K562 (cell line): ENCODE results near the gene SPAG16. TPM values are rescaled to one million over a fixed set of nuclear protein-coding genes. Genes with fewer than 3 reads are reported as not detected.

Experiments used
- ATAC-seq: fragments of 200-7000 bp; cut with Tn5 transposase; 3 replicates; pipeline ENCODE4 v1.9.1; 2020; ENCODE audit warnings: moderate library complexity
- BruUV-seq: library from RNA; stranded (reverse); fragments of 400-500 nt; replicated peaks from 2 replicates; lab custom pipeline; 2021; lab: Mats Ljungman, UMichigan
- CTCF ChIA-PET: fragments of 300-600 bp; formaldehyde crosslinking; extraction: SDS; loops from one replicate; lab custom pipeline; 2021; ENCODE audit warnings: low intra/inter-chr PET ratio; lab: Yijun Ruan, JAX
- POLR2A ChIA-PET: fragments of 300-600, 350-650 bp; sonication (Branson Sonifier 250); formaldehyde crosslinking; extraction: SDS; loops from one replicate; lab custom pipeline; 2021; ENCODE audit warnings: antibody characterized with exemption, inconsistent platforms; lab: Yijun Ruan, JAX
- DNase-seq, 4 experiments: peaks; one replicate each; pipeline versions ENCODE4 v3.0.0 to v3.0.0-alpha.2; 2011 to 2018; ENCODE audit warnings: low spot score in 3 of 4, mixed read lengths in 3 of 4; ENCODE audit errors: extremely low read depth in 1 of 4
- FAIRE-seq: peaks from 2 replicates; lab custom pipeline; 2011; peaks lifted over from hg19 to GRCh38; lab: Jason Lieb, UNC
- H2AFZ ChIP-seq: 2 replicates; pipeline ENCODE4 v1.6.0; 2011; ENCODE audit warnings: low read depth, low read length, control low read depth, inconsistent platforms
- H3K27ac ChIP-seq: fragments of 200-600 bp; 3 replicates; pipeline ENCODE4 v1.8.0; 2011; ENCODE audit warnings: low read depth, mild to moderate bottlenecking, control low read depth, inconsistent platforms, low read length, moderate library complexity, mixed read lengths; ENCODE audit errors: extremely low read depth
- H3K27me3 ChIP-seq, 2 experiments: fragments of 300-600 bp in 1 of 2; 2 replicates in 1 of 2; 3 replicates in 1 of 2; pipeline versions ENCODE4 v1.6.0 to v1.8.0; 2011; ENCODE audit warnings: inconsistent platforms in 2 of 2, low read length in 2 of 2, mild to moderate bottlenecking in 1 of 2, mixed read lengths in 1 of 2, moderate library complexity in 1 of 2; ENCODE audit not compliant: control insufficient read depth in 2 of 2, insufficient read depth in 2 of 2
- H3K36me3 ChIP-seq: fragments of 300-600 bp; 3 replicates; pipeline ENCODE4 v1.8.0; 2011; ENCODE audit warnings: mild to moderate bottlenecking, low read length, inconsistent platforms; ENCODE audit not compliant: control insufficient read depth, insufficient read depth
- H3K4me1 ChIP-seq, 2 experiments: fragments of 200-600 bp in 1 of 2; replicated peaks in 1 of 2; 2 replicates in 1 of 2; 3 replicates in 1 of 2; pipeline versions ENCODE4 v1.5.1 to v1.8.0; 2011; ENCODE audit warnings: inconsistent platforms in 2 of 2, low read length in 2 of 2, mild to moderate bottlenecking in 1 of 2, mixed read lengths in 1 of 2, moderate library complexity in 1 of 2; ENCODE audit not compliant: control insufficient read depth in 2 of 2, insufficient read depth in 2 of 2
- H3K4me2 ChIP-seq: 2 replicates; pipeline ENCODE4 v1.6.1; 2011; ENCODE audit warnings: low read length, control low read depth, inconsistent platforms, mixed read lengths; ENCODE audit not compliant: insufficient read depth
- H3K4me3 ChIP-seq: fragments of 200-600 bp; sonication (generic), shearing (Covaris generic); 2 replicates; pipeline ENCODE4 v1.5.1; 2016; ENCODE audit warnings: control low read depth, inconsistent platforms
- H3K79me2 ChIP-seq: fragments of 200-600 bp; 3 replicates; pipeline ENCODE4 v1.8.0; 2011; ENCODE audit warnings: low read length, inconsistent platforms; ENCODE audit not compliant: control insufficient read depth, insufficient read depth
- H3K9ac ChIP-seq, 2 experiments: 2 replicates each; pipeline versions ENCODE4 v1.6.0 to v1.6.1; 2011; ENCODE audit warnings: low read depth in 2 of 2, low read length in 2 of 2, control low read depth in 1 of 2, inconsistent platforms in 1 of 2, mild to moderate bottlenecking in 1 of 2, mixed read lengths in 1 of 2; ENCODE audit not compliant: insufficient read depth in 1 of 2
- H3K9me1 ChIP-seq: one replicate; pipeline ENCODE4 v1.6.0; 2011; ENCODE audit warnings: inconsistent platforms, mild to moderate bottlenecking, low read length, moderate library complexity; ENCODE audit not compliant: control insufficient read depth, insufficient read depth
- H3K9me3 ChIP-seq: replicated peaks from 2 replicates; pipeline ENCODE4 v1.5.1; 2011; ENCODE audit warnings: low read depth, low read length, inconsistent platforms; ENCODE audit not compliant: control insufficient read depth, insufficient read depth
- H4K20me1 ChIP-seq: replicated peaks from 2 replicates; pipeline ENCODE4 v1.6.1; 2011; ENCODE audit warnings: low read length, inconsistent platforms, mixed read lengths; ENCODE audit not compliant: control insufficient read depth, insufficient read depth
- ETV6 ChIP-seq, 3 experiments: fragments of 150-350 bp in 1 of 3; sonication (generic) in 1 of 3; formaldehyde crosslinking in 1 of 3; IDR thresholded peaks; 2 replicates each; pipeline versions ENCODE4 v1.6.1 to v1.8.0; 2014 to 2022; ENCODE audit warnings: borderline replicate concordance in 2 of 3, low read depth in 2 of 3, antibody characterized with exemption in 1 of 3, low read length in 1 of 3, mild to moderate bottlenecking in 1 of 3, missing genetic modification reagents in 1 of 3
- HNRNPH1 ChIP-seq: fragments of 200-400 bp; formaldehyde crosslinking; optimal IDR thresholded peaks from 2 replicates; pipeline ENCODE3; 2017; ENCODE audit warnings: low read depth, mild to moderate bottlenecking, low read length, moderate library complexity
- HSF4 ChIP-seq: fragments of 250-450 bp; sonication (Bioruptor Pico); IDR thresholded peaks from 2 replicates; pipeline ENCODE4 v2.1.2; 2022; ENCODE audit warnings: mild to moderate bottlenecking, moderate library complexity, borderline replicate concordance
- MTA3 ChIP-seq: fragments of 450-650 bp; formaldehyde crosslinking; IDR thresholded peaks from 2 replicates; pipeline ENCODE4 v1.6.1; 2017; ENCODE audit warnings: mild to moderate bottlenecking, borderline replicate concordance
- PCBP1 ChIP-seq: fragments of 200-400 bp; formaldehyde crosslinking; IDR thresholded peaks from 2 replicates; pipeline ENCODE4 v1.6.1; 2018; ENCODE audit warnings: mild to moderate bottlenecking, low read depth, low read length; ENCODE audit not compliant: poor library complexity, severe bottlenecking
- PML ChIP-seq: IDR thresholded peaks from 2 replicates; pipeline ENCODE4 v1.6.1; 2012; ENCODE audit warnings: low read length, inconsistent platforms
- SNRNP70 ChIP-seq: fragments of 200-400 bp; formaldehyde crosslinking; optimal IDR thresholded peaks from 2 replicates; pipeline ENCODE3; 2017; ENCODE audit warnings: low read depth, low read length
- ZNF431 ChIP-seq: sonication (generic); formaldehyde crosslinking; IDR thresholded peaks from 2 replicates; pipeline ENCODE4 v1.8.0; 2022; ENCODE audit warnings: mild to moderate bottlenecking, missing genetic modification reagents
- ZNF75A ChIP-seq: fragments of 450-650 bp; formaldehyde crosslinking; IDR thresholded peaks from 2 replicates; pipeline ENCODE4 v1.4.0; 2020; ENCODE audit warnings: mild to moderate bottlenecking
- WGBS: fragments of 100-300 bp; shearing (Covaris generic); methylation state at CpG from one replicate; pipeline ENCODE4 v1.1.6; 2016; ENCODE audit warnings: low coverage, mixed read lengths; ENCODE audit not compliant: insufficient coverage; ENCODE audit errors: missing lambda C conversion rate; 5-methylcytosine and 5-hydroxymethylcytosine counted together
- in situ Hi-C: fragments of 300-500 bp; cut with MboI; formaldehyde crosslinking; loops from 4 replicates; pipeline ENCODE4 v1.15.0; 2018; ENCODE audit warnings: inconsistent platforms, mixed read lengths
- intact Hi-C: fragments of 100-400 bp; cut with micrococcal nuclease; formaldehyde crosslinking; loops from 2 replicates; pipeline ENCODE4 v1.14.2; 2022
- polyA plus RNA-seq, 8 experiments: library from polyadenylated mRNA; depleted of rRNA in 4 of 8; stranded (reverse) in 5 of 8; unstranded in 3 of 8; fragments of >200 nt; fragmentation: Nextera tagmentation in 2 of 8; fragmentation: Illumina TruSeq in 1 of 8; extraction: Ambion mirVana in 2 of 8; extraction: Trizol in 1 of 8; gene quantifications; 2 replicates each; pipeline versions ENCODE4 v1.2.1 to v1.2.3, GENCODE V29; 2011 to 2014; ENCODE audit warnings: inconsistent platforms in 1 of 8, missing spikeins in 1 of 8
- total RNA-seq, 7 experiments: library from RNA; depleted of rRNA in 6 of 7; stranded (reverse); fragments of >200 nt in 6 of 7; fragmentation: Illumina TruSeq in 2 of 7; extraction: Trizol in 2 of 7; gene quantifications; 2 replicates each; pipeline versions ENCODE4 v1.2.1 to v1.2.3, GENCODE V29; 2011 to 2021; ENCODE audit warnings: low replicate concordance in 1 of 7
- TF ChIP-seq, protein P1 (sequence below), 2 experiments: fragments of 200-800 bp in 1 of 2; sonication (Bioruptor generic) in 1 of 2; sonication (generic) in 1 of 2; formaldehyde crosslinking in 1 of 2; IDR thresholded peaks in 1 of 2; conservative IDR thresholded peaks in 1 of 2; 2 replicates each; pipeline versions ENCODE4 v1.5.0 to v1.6.1; 2016 to 2020; ENCODE audit warnings: missing compliant biosample characterization in 1 of 2, missing genetic modification characterization in 1 of 2, missing genetic modification reagents in 1 of 2

SPAG16 gene
- total and polyA plus RNA-seq, 9 of the 15 experiments (the other 6 are each of a cell fraction or from before 2014, with no cell fraction given): 0.98 to 5.9 (median 3.5) TPM

DNA sequence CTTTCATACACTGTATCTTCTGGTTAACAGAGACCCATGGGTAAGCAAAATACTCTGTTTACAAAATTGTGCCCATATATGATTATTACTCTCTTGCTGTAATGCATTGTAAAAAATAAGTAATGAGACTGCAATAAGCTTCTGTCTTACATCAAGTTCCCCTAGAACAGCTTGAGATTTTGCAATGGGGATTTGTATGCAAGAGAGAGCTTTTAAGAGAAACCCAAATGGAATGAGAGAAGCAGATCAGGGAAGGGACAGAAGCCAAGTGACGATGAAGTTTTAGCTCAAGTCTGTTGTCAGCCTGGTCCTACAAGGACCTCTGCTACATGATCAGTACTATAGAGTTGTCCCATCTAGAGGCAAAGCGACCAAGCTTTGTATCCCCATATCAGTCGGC is 908.4 kb downstream of the SPAG16 start (continued):
- TF ChIP-seq PCBP1 (no peak), HNRNPH1 (no peak), SNRNP70 (no peak), MTA3 (no peak), ZNF75A (no peak), ZNF431 (no peak), ETV6 (IDR thresholded peaks at IDR 0.05; ENCODE audit: borderline replicate concordance in 1 of 2, low read depth in 2 of 2, low read length in 1 of 2) (no peak), ETV6 (CRISPR knock-in tag; IDR thresholded peaks at IDR 0.05; ENCODE audit: borderline replicate concordance) (no peak)
- TF ChIP-seq, all 486 proteins: peak for 0

DNA sequence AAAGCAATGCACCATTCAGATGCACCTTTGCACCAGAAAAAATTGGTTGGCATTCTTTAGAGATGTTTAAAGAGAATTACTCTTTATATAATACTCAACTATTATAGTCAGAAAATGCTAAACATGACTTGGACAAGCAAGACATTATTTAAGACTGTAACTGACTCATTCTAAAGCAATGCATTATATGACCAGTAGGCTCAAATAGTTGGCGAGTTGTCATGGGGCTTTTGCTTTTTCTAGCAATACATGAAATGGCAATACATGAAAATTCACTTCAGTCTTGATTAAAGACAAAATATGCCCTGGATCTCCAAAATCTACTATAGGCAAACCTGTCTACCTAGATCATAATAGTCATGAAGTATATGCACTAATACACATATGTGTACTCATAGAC is 909.7 kb downstream of the SPAG16 start:
- no peaks in the 10 kb centered on the region for H3K9me3 ChIP-seq
- H3K4me3 ChIP-seq: no peak overlapping the region
- FAIRE-seq: no peak
- CTCF ChIA-PET: no interaction called here
- no peaks in the 10 kb centered on the region for H3K36me3 ChIP-seq
- H3K4me1 ChIP-seq: no peaks in the 10 kb centered on the region
- WGBS: 10% methylated on average over 1 of the region's 1 CpG
- H4K20me1 ChIP-seq: no peaks in the 10 kb centered on the region
- BruUV-seq: no TSS peak
- intact Hi-C loops (no loop called here), in situ Hi-C loops (no loop called here)
- no peaks in the 10 kb centered on the region for H3K9me1 ChIP-seq
- ATAC-seq: no peak
- TF ChIP-seq PML (no peak), HSF4 (CRISPR knock-in tag) (no peak)
- TF ChIP-seq, protein P1, sequence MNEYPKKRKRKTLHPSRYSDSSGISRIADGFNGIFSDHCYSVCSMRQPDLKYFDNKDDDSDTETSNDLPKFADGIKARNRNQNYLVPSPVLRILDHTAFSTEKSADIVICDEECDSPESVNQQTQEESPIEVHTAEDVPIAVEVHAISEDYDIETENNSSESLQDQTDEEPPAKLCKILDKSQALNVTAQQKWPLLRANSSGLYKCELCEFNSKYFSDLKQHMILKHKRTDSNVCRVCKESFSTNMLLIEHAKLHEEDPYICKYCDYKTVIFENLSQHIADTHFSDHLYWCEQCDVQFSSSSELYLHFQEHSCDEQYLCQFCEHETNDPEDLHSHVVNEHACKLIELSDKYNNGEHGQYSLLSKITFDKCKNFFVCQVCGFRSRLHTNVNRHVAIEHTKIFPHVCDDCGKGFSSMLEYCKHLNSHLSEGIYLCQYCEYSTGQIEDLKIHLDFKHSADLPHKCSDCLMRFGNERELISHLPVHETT (CRISPR knock-in tag; conservative IDR thresholded peaks at IDR 0.05 in 1 of 2, IDR thresholded peaks at IDR 0.05 in 1 of 2): no peak
- no peaks in the 10 kb centered on the region for H3K27me3 ChIP-seq
- POLR2A ChIA-PET: no interaction called here
- no peak overlapping the region for H2AFZ ChIP-seq
- no peak overlapping the region for H3K27ac ChIP-seq
- H3K79me2 ChIP-seq: no peaks in the 10 kb centered on the region
- no peak overlapping the region for H3K9ac ChIP-seq
- no peak overlapping the region for H3K4me2 ChIP-seq
- no peak for DNase-seq
